H9 (cell line): ENCODE results near the gene SLC2A4RG. TPM values are rescaled to one million over a fixed set of nuclear protein-coding genes. Genes with fewer than 3 reads are reported as not detected.
A peak's percentile ranks its signal among the peaks of the same experiment; 100 is the strongest.

Source experiments
- DNase-seq: peaks from one replicate; pipeline ENCODE4 v3.0.0-alpha.2; 2017
- H2AFZ ChIP-seq: one replicate; pipeline ENCODE4 v1.6.1; 2013; ENCODE audit warnings: mild to moderate bottlenecking, low read length, control low read depth, moderate library complexity
- H2AK5ac ChIP-seq: 2 replicates; pipeline ENCODE4 v1.6.1; 2013; ENCODE audit warnings: low read length, control low read depth, mixed read lengths; ENCODE audit not compliant: insufficient read length
- H2BK120ac ChIP-seq: one replicate; pipeline ENCODE4 v1.6.1; 2013; ENCODE audit warnings: low read depth, mild to moderate bottlenecking, low read length, control low read depth, inconsistent platforms; ENCODE audit not compliant: poor library complexity, severe bottlenecking
- H2BK12ac ChIP-seq: 2 replicates; pipeline ENCODE4 v1.6.1; 2013; ENCODE audit warnings: low read length, control low read depth, mixed read lengths, low read depth; ENCODE audit not compliant: insufficient read length
- H2BK15ac ChIP-seq: 2 replicates; pipeline ENCODE4 v1.6.1; 2013; ENCODE audit warnings: low read depth, low read length, control low read depth
- H2BK20ac ChIP-seq: one replicate; pipeline ENCODE4 v1.6.1; 2013; ENCODE audit warnings: low read depth, mild to moderate bottlenecking, low read length, control low read depth, inconsistent platforms; ENCODE audit not compliant: poor library complexity, severe bottlenecking
- H2BK5ac ChIP-seq: 2 replicates; pipeline ENCODE4 v1.6.1; 2013; ENCODE audit warnings: low read length, control low read depth, mixed read lengths; ENCODE audit not compliant: insufficient read length
- H3K14ac ChIP-seq: 2 replicates; pipeline ENCODE4 v1.6.1; 2013; ENCODE audit warnings: low read length, control low read depth; ENCODE audit not compliant: insufficient read depth
- H3K18ac ChIP-seq: 2 replicates; pipeline ENCODE4 v1.6.1; 2013; ENCODE audit warnings: low read depth, mild to moderate bottlenecking, mixed read lengths, low read length, control low read depth; ENCODE audit not compliant: insufficient read length
- H3K23ac ChIP-seq: 2 replicates; pipeline ENCODE4 v1.6.1; 2013; ENCODE audit warnings: low read length, control low read depth, mixed read lengths, low read depth; ENCODE audit not compliant: insufficient read length
- H3K23me2 ChIP-seq: 2 replicates; pipeline ENCODE4 v1.6.1; 2013; ENCODE audit warnings: low read depth, mild to moderate bottlenecking, mixed read lengths, low read length, control low read depth; ENCODE audit not compliant: insufficient read length, poor library complexity, severe bottlenecking
- H3K27ac ChIP-seq: 2 replicates; pipeline ENCODE4 v1.5.1; 2013; ENCODE audit warnings: low read length, control low read depth, mixed read lengths, low read depth; ENCODE audit not compliant: insufficient read length
- H3K27me3 ChIP-seq: 2 replicates; pipeline ENCODE4 v1.6.1; 2013; ENCODE audit warnings: low read length, control low read depth, inconsistent platforms; ENCODE audit not compliant: insufficient read depth
- H3K4ac ChIP-seq: 2 replicates; pipeline ENCODE4 v1.6.1; 2013; ENCODE audit warnings: low read depth, mild to moderate bottlenecking, control low read depth, inconsistent platforms, low read length, moderate library complexity
- H3K4me1 ChIP-seq: 2 replicates; pipeline ENCODE4 v1.6.1; 2013; ENCODE audit warnings: low read length, control low read depth, inconsistent platforms; ENCODE audit not compliant: insufficient read depth
- H3K4me2 ChIP-seq: 2 replicates; pipeline ENCODE4 v1.6.1; 2013; ENCODE audit warnings: low read length, control low read depth, mixed read lengths; ENCODE audit not compliant: insufficient read length, insufficient read depth
- H3K56ac ChIP-seq: 2 replicates; pipeline ENCODE4 v1.6.1; 2013; ENCODE audit warnings: low read depth, mild to moderate bottlenecking, mixed read lengths, low read length, control low read depth; ENCODE audit not compliant: insufficient read length
- H3K79me1 ChIP-seq: 2 replicates; pipeline ENCODE4 v1.6.1; 2013; ENCODE audit warnings: low read depth, mild to moderate bottlenecking, moderate library complexity, low read length, control low read depth, inconsistent platforms; ENCODE audit not compliant: insufficient read depth, poor library complexity, severe bottlenecking
- H3K79me2 ChIP-seq: 2 replicates; pipeline ENCODE4 v1.6.1; 2013; ENCODE audit warnings: low read length, control low read depth, inconsistent platforms; ENCODE audit not compliant: insufficient read depth
- H3K9ac ChIP-seq: 2 replicates; pipeline ENCODE4 v1.6.1; 2013; ENCODE audit warnings: low read length, control low read depth, mixed read lengths; ENCODE audit not compliant: insufficient read length; ENCODE audit errors: extremely low read depth
- H3K9me3 ChIP-seq: one replicate; pipeline ENCODE4 v1.6.1; 2013; ENCODE audit warnings: low read depth, low read length, inconsistent platforms; ENCODE audit not compliant: control insufficient read depth
- H3T11ph ChIP-seq: one replicate; pipeline ENCODE4 v1.6.1; 2013; ENCODE audit warnings: mild to moderate bottlenecking, low read length, control low read depth, inconsistent platforms
- H4K20me1 ChIP-seq: one replicate; pipeline ENCODE4 v1.6.1; 2013; ENCODE audit not compliant: control insufficient read depth, insufficient read length, insufficient read depth
- H4K5ac ChIP-seq: 2 replicates; pipeline ENCODE4 v1.6.1; 2013; ENCODE audit warnings: low read depth, mild to moderate bottlenecking, mixed read lengths, low read length, control low read depth; ENCODE audit not compliant: insufficient read length
- H4K8ac ChIP-seq: replicated peaks from 2 replicates; pipeline ENCODE4 v1.6.1; 2013; ENCODE audit warnings: low read length, control low read depth, mixed read lengths, low read depth; ENCODE audit not compliant: insufficient read length
- H4K91ac ChIP-seq: 2 replicates; pipeline ENCODE4 v1.6.1; 2013; ENCODE audit warnings: low read depth, mild to moderate bottlenecking, moderate library complexity, mixed read lengths, low read length, control low read depth; ENCODE audit not compliant: insufficient read length
- H3K27ac Mint-ChIP-seq, 3 experiments: 2 replicates in 2 of 3; 3 replicates in 1 of 3; pipeline ENCODE4 v1.8.0; 2020 to 2021; ENCODE audit warnings: mixed read lengths in 3 of 3, mild to moderate bottlenecking in 1 of 3, moderate library complexity in 1 of 3
- H3K27me3 Mint-ChIP-seq: 2 replicates; pipeline ENCODE4 v1.8.0; 2021; ENCODE audit warnings: low read depth, mild to moderate bottlenecking, moderate library complexity, mixed read lengths
- H3K36me3 Mint-ChIP-seq, 3 experiments: 2 replicates in 2 of 3; 3 replicates in 1 of 3; pipeline ENCODE4 v1.8.0; 2020 to 2021; ENCODE audit warnings: low read depth in 3 of 3, mixed read lengths in 3 of 3; ENCODE audit not compliant: insufficient read depth in 1 of 3
- H3K4me1 Mint-ChIP-seq, 2 experiments: 2 replicates each; pipeline ENCODE4 v1.8.0; 2020; ENCODE audit warnings: mixed read lengths in 2 of 2
- H3K4me3 Mint-ChIP-seq, 2 experiments: 2 replicates in 1 of 2; 3 replicates in 1 of 2; pipeline ENCODE4 v1.8.0; 2020 to 2021; ENCODE audit warnings: mild to moderate bottlenecking in 2 of 2, mixed read lengths in 2 of 2, moderate library complexity in 1 of 2
- H3K9me3 Mint-ChIP-seq, 2 experiments: 2 replicates in 1 of 2; 3 replicates in 1 of 2; pipeline ENCODE4 v1.8.0; 2020; ENCODE audit warnings: mild to moderate bottlenecking in 2 of 2, mixed read lengths in 2 of 2, moderate library complexity in 1 of 2
- CTCF ChIP-seq: fragments of 200-600 bp; sonication (generic); conservative IDR thresholded peaks from 3 replicates; pipeline ENCODE4 v1.8.0; 2021; ENCODE audit warnings: antibody characterized with exemption, mild to moderate bottlenecking
- WGBS: extraction: QIAGEN DNeasy Blood & Tissue Kit; methylation state at CpG from one replicate; pipeline ENCODE4 v1.1.7; 2013; ENCODE audit warnings: missing lambda C conversion rate, low lambda C conversion rate, mixed read lengths; ENCODE audit not compliant: insufficient read length; ENCODE audit errors: extremely low coverage; 5-methylcytosine and 5-hydroxymethylcytosine counted together
- total RNA-seq: library from RNA; stranded (reverse); gene quantifications from 2 replicates; pipeline ENCODE4 v1.2.1, GENCODE V29; 2021

SLC2A4RG gene
- total RNA-seq, 1 experiment from 2014 or later, result 43.9 TPM

GRCh38 chr20:63765902-63766301 is 26.3 kb downstream of the SLC2A4RG start:
- no peak overlapping the region for H2AFZ ChIP-seq
- H4K91ac ChIP-seq, result no peak overlapping the region
- no peak overlapping the region for H4K8ac ChIP-seq
- H3K79me1 ChIP-seq, result no peaks in the 10 kb centered on the region
- no peak overlapping the region for H2BK20ac ChIP-seq
- H3K4me1 Mint-ChIP-seq, result no peaks in the 10 kb centered on the region
- H3K4me1 ChIP-seq, result no peaks in the 10 kb centered on the region
- no peak overlapping the region for H4K5ac ChIP-seq
- H3K4me3 Mint-ChIP-seq, result no peak overlapping the region
- no peak overlapping the region for H3K4ac ChIP-seq
- no CpG with 5 or more reads among the region's 7 CpGs for WGBS
- H2BK120ac ChIP-seq, result no peak overlapping the region
- H3K27me3 Mint-ChIP-seq, result no peaks in the 10 kb centered on the region; the same call in 1 of the 2 replicates
- H3T11ph ChIP-seq, result no peak overlapping the region
- H3K27ac ChIP-seq, result no peak overlapping the region
- DNase-seq, result no peak
- no peak overlapping the region for H3K4me2 ChIP-seq
- H3K27me3 ChIP-seq, result no peaks in the 10 kb centered on the region; the same call in 1 of the 2 replicates
- no peaks in the 10 kb centered on the region for H3K9me3 Mint-ChIP-seq
- no peak overlapping the region for H3K9ac ChIP-seq
- H2BK12ac ChIP-seq, result no peak overlapping the region
- H3K9me3 ChIP-seq, result no peaks in the 10 kb centered on the region
- no peaks in the 10 kb centered on the region for H3K79me2 ChIP-seq
- peaks cover 1 to 58% (median 31%) of the 10 kb centered on the region in 3 experiments; a peak in 5 of 7 replicates for H3K36me3 Mint-ChIP-seq
- no peak overlapping the region for H3K23ac ChIP-seq
- H3K23me2 ChIP-seq, result no peaks in the 10 kb centered on the region
- H4K20me1 ChIP-seq, result no peaks in the 10 kb centered on the region
- 0 out of 7 replicates have a peak overlapping the region, but pooled peaks of 1 of the 3 experiments have one; percentile 14 for H3K27ac Mint-ChIP-seq
- no peak overlapping the region for H2BK15ac ChIP-seq
- H3K14ac ChIP-seq, result no peak overlapping the region
- H2AK5ac ChIP-seq, result no peak overlapping the region
- H2BK5ac ChIP-seq, result no peak overlapping the region
- TF ChIP-seq CTCF, result no peak
- H3K18ac ChIP-seq, result no peak overlapping the region
- no peak overlapping the region for H3K56ac ChIP-seq
